Neutrophil (primary cell): ENCODE results near the gene DAPL1.

Experiments used
- H3K27ac ChIP-seq: fragments of 200-600 bp; sonication (generic); 2 replicates; pipeline ENCODE4 v1.5.1; 2016; ENCODE audit warnings: mild to moderate bottlenecking, moderate library complexity
- H3K27me3 ChIP-seq: fragments of 200-600 bp; sonication (generic); 2 replicates; pipeline ENCODE4 v1.6.0; 2016; ENCODE audit warnings: mild to moderate bottlenecking
- H3K36me3 ChIP-seq: fragments of 200-600 bp; sonication (generic); 2 replicates; pipeline ENCODE4 v1.5.1; 2017
- H3K4me1 ChIP-seq, 2 experiments: fragments of 200-600 bp in 1 of 2; sonication (generic) in 1 of 2; 1 replicate in 1 of 2; 2 replicates in 1 of 2; pipeline versions ENCODE4 v1.5.1 to v1.6.1; 2013 to 2016; ENCODE audit warnings: low read depth in 1 of 2, low read length in 1 of 2, mild to moderate bottlenecking in 1 of 2, moderate library complexity in 1 of 2; ENCODE audit not compliant: control insufficient read depth in 1 of 2, insufficient read depth in 1 of 2
- H3K4me3 ChIP-seq, 2 experiments: fragments of 200-600 bp in 1 of 2; sonication (generic) in 1 of 2; 1 replicate in 1 of 2; 2 replicates in 1 of 2; pipeline ENCODE4 v1.5.1; 2013 to 2016; ENCODE audit warnings: low read depth in 1 of 2, low read length in 1 of 2, mild to moderate bottlenecking in 1 of 2, moderate library complexity in 1 of 2
- H3K9me3 ChIP-seq: fragments of 200-600 bp; sonication (generic); 2 replicates; pipeline ENCODE4 v1.5.1; 2016
- TF ChIP-seq, protein P1 (sequence below): fragments of 200-600 bp; sonication (generic); IDR thresholded peaks from 2 replicates; pipeline ENCODE4 v1.5.1; 2016; ENCODE audit warnings: antibody characterized with exemption

Gene DAPL1

DNA sequence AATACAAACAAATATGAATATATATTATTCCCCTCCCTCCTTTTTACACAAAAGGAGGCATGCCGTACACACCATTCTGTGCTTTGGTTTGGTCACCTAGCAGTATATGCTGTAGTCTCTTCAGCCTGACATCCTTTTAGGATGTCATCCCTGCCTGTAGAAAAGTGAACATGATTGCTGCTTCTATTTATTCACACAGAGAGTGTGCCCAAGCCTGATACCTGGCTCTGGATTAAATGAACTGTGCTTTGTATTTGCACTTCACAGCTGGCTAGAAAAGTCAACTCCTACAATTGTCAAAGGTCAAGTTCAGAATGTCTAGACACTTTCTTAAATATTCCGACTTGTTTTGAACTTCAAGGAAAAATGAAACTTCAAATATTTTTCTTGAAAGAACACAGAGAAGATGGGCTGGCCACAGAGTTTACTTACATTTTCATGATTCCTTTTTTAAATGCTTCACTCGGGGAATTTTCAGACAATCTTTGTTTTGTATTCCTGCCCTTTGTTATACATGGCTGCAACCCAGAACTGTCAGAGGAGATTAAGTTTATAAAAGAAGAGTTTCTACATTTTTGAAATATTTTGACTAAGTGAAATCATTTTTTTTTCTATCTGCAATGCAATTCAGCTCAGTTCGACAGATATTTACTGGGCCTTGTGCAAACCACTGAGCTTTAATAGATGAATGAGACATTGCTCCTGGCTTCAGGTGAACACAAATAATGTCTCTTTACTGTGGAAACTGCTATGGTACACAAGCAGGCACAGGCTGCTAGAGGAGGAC, 33.5 kb downstream of the DAPL1 start:
- Histone ChIP-seq H3K27ac (no peak overlapping the region), H3K36me3 (no peaks in the 10 kb centered on the region), H3K9me3 (no peaks in the 10 kb centered on the region), H3K4me1 (no peaks in the 10 kb centered on the region), H3K27me3 (no peaks in the 10 kb centered on the region), H3K4me3 (no peak overlapping the region)
- TF ChIP-seq, protein P1, sequence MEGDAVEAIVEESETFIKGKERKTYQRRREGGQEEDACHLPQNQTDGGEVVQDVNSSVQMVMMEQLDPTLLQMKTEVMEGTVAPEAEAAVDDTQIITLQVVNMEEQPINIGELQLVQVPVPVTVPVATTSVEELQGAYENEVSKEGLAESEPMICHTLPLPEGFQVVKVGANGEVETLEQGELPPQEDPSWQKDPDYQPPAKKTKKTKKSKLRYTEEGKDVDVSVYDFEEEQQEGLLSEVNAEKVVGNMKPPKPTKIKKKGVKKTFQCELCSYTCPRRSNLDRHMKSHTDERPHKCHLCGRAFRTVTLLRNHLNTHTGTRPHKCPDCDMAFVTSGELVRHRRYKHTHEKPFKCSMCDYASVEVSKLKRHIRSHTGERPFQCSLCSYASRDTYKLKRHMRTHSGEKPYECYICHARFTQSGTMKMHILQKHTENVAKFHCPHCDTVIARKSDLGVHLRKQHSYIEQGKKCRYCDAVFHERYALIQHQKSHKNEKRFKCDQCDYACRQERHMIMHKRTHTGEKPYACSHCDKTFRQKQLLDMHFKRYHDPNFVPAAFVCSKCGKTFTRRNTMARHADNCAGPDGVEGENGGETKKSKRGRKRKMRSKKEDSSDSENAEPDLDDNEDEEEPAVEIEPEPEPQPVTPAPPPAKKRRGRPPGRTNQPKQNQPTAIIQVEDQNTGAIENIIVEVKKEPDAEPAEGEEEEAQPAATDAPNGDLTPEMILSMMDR = no peak

DNA sequence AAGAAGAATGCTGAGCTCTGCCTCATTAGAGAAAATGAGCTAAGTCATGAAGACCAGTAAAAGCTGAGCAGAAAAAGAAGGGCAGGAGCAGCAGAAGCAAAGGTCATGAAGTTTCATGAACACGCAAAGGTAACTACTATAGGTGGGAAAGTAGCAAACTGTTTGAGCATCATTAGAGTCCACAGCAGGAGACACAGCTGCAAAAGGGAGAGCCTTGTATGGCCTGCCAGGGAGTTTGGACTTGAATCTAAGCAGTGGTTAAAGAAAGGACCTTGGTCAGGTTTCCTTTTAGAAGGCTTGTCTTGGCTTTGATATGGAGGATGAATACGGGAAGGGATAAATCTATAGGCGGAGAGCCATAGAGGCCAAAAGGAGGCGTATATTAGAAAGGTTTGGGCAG, 34.0 kb downstream of the DAPL1 start:
- TF ChIP-seq, protein P1 = no peak
- no peaks in the 10 kb centered on the region for H3K27me3 ChIP-seq
- H3K36me3 ChIP-seq = no peaks in the 10 kb centered on the region
- no peaks in the 10 kb centered on the region for H3K9me3 ChIP-seq
- no peaks in the 10 kb centered on the region for H3K4me1 ChIP-seq
- H3K4me3 ChIP-seq = no peak overlapping the region
- H3K27ac ChIP-seq = no peak overlapping the region

DNA sequence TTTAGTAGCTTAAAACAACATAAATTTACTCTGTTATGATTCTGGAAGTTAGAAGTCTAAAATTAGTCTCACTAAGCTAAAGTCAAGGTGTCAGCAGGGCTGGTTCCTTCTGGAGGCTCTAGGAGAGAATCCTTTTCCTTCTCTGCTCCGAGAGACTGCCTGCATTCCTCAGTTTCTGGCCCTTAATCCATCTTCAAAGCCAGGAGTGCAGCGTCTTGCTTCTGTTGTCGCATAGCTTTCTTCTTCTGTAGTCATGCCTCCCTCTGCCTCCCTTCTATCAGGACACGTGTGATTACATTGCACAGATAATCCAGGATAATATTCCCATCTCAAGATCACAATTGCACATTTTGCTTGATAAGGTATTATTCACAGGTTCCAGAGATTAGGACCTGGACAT, 35.1 kb downstream of the DAPL1 start:
- Histone ChIP-seq H3K9me3 (no peaks in the 10 kb centered on the region), H3K27me3 (no peaks in the 10 kb centered on the region), H3K36me3 (no peaks in the 10 kb centered on the region), H3K4me3 (no peak overlapping the region), H3K27ac (no peak overlapping the region), H3K4me1 (no peaks in the 10 kb centered on the region)
- TF ChIP-seq, protein P1 = no peak

DNA sequence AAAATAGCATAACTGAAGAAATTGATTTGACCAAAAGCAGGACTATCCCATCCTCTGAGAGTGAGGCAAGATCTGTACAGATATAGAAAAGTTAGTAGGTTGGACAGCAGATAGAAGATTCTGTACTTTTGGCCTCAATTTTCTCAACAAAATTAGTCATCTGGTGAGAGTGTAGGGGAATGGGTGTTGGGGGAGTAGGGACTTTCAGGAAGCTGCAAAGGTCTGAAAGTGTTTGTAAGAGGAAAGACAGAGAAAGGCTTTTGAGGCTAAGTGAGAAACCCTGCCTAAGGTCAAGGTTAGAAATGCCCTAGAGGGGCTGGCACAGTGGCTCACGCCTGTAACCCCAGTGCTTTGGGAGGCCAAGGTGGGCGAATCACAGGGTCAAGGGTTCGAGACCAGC, 40.3 kb downstream of the DAPL1 start:
- Histone ChIP-seq H3K4me3 (no peak overlapping the region), H3K27ac (no peak overlapping the region), H3K27me3 (no peaks in the 10 kb centered on the region), H3K36me3 (no peaks in the 10 kb centered on the region), H3K9me3 (no peaks in the 10 kb centered on the region), H3K4me1 (no peaks in the 10 kb centered on the region)
- TF ChIP-seq, protein P1 = no peak

DNA sequence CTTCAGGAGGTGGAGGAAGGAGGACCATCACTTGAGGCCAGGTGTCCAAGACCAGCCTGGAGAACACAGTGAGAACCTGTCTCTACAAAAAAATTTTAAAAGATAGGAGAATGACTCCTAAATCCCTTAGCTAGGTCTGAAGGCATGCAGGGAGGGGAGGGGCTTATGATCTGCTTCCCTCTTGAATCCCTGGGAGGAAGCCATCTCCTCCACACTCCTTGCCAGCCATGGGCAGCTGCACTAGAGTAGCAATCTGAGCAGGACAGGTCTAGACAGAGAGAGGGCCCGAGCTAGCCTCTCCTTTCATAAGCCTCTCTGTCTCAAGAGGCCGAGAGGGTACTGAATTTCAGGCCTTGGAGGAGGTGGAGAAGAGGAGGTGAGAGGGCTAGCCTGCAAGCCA, 42.5 kb downstream of the DAPL1 start:
- H3K27ac ChIP-seq = no peak overlapping the region
- H3K9me3 ChIP-seq = no peaks in the 10 kb centered on the region
- no peaks in the 10 kb centered on the region for H3K36me3 ChIP-seq
- no peaks in the 10 kb centered on the region for H3K4me1 ChIP-seq
- H3K4me3 ChIP-seq = no peak overlapping the region
- TF ChIP-seq, protein P1 = no peak
- no peaks in the 10 kb centered on the region for H3K27me3 ChIP-seq
